ENCODE measurements around the gene CCL24.

DNA sequence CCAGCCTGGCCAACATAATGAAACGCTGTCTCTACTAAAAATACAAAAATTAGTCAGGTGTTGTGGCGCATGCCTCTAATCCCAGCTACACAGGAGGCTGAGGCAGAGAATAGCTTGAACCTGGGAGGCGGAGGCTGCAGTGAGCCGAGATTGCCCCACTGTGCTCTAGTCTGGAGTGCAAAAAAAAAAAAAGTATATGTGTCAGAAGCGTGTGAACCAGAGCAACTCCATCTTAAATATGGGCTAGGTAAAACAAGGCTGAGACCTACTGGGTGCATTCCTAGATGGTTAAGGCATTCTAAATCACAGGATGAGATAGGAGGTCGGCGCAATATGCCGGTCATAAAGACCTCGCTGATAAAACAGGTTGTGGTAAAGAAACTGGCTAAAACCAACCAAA, 6.2 kb downstream of the CCL24 start:
- TF ChIP-seq, protein P1, sequence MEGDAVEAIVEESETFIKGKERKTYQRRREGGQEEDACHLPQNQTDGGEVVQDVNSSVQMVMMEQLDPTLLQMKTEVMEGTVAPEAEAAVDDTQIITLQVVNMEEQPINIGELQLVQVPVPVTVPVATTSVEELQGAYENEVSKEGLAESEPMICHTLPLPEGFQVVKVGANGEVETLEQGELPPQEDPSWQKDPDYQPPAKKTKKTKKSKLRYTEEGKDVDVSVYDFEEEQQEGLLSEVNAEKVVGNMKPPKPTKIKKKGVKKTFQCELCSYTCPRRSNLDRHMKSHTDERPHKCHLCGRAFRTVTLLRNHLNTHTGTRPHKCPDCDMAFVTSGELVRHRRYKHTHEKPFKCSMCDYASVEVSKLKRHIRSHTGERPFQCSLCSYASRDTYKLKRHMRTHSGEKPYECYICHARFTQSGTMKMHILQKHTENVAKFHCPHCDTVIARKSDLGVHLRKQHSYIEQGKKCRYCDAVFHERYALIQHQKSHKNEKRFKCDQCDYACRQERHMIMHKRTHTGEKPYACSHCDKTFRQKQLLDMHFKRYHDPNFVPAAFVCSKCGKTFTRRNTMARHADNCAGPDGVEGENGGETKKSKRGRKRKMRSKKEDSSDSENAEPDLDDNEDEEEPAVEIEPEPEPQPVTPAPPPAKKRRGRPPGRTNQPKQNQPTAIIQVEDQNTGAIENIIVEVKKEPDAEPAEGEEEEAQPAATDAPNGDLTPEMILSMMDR (IDR thresholded peaks at IDR 0.05; ENCODE audit: low read depth, low read length) = no peak
- TF ChIP-seq POLR2A (IDR thresholded peaks at IDR 0.05; ENCODE audit: extremely low read depth, insufficient read length) = no peak

Measured in NB4 (cell line).